H1 (cell line): ENCODE data around the gene UBE2E1. TPM values are rescaled to one million over a fixed set of nuclear protein-coding genes. Genes with fewer than 3 reads are reported as not detected.

Source experiments
- CBX8 ChIP-seq: fragments of 300-800, 300-1000 bp; sonication (generic); IDR thresholded peaks from 2 replicates; pipeline ENCODE4 v1.7.1; 2016; ENCODE audit warnings: low read depth, low read length, borderline replicate concordance
- CHD2 ChIP-seq: IDR thresholded peaks from 2 replicates; pipeline ENCODE4 v1.6.1; 2012; ENCODE audit warnings: low read length, improper control_type of control experiment
- MAFK ChIP-seq: IDR thresholded peaks from 2 replicates; pipeline ENCODE4 v1.6.1; 2012; ENCODE audit warnings: low read depth, mild to moderate bottlenecking, improper control_type of control experiment, low read length
- RXRA ChIP-seq: IDR thresholded peaks from 2 replicates; pipeline ENCODE4 v1.6.1; 2011; ENCODE audit warnings: low read depth, mild to moderate bottlenecking, low read length, moderate library complexity; ENCODE audit not compliant: insufficient read depth
- TAF7 ChIP-seq: optimal IDR thresholded peaks from 2 replicates; pipeline ENCODE3; 2011; ENCODE audit warnings: low read depth, mild to moderate bottlenecking, inconsistent platforms, low read length, moderate library complexity, borderline replicate concordance
- ZNF274 ChIP-seq: IDR thresholded peaks from 2 replicates; pipeline ENCODE4 v1.7.0; 2012; ENCODE audit warnings: low read length, borderline replicate concordance; ENCODE audit errors: extremely low read depth
- polyA plus RNA-seq, 7 experiments: library from polyadenylated mRNA; depleted of rRNA in 3 of 7; stranded (reverse) in 5 of 7; unstranded in 2 of 7; fragments of >200 nt in 5 of 7; fragments of 200-250 nt in 2 of 7; gene quantifications; 1 replicate in 5 of 7; 2 replicates in 1 of 7; 4 replicates in 1 of 7; pipeline versions ENCODE4 v1.2.1 to v1.2.3, GENCODE V29; 2011 to 2013; ENCODE audit warnings: missing spikeins in 2 of 7, mixed read lengths in 2 of 7
- total RNA-seq: library from RNA; stranded (reverse); fragmentation: NEBNext Ultra II Directional; extraction: Animal tissue kit (Norgen Biotek cat#: 25700); gene quantifications from 2 replicates; pipeline ENCODE4 v1.2.1, GENCODE V29; 2021

Gene UBE2E1
- total and polyA plus RNA-seq, 2 of the 8 experiments (the other 6 are each of a cell fraction or from before 2014, with no cell fraction given): 109 to 141 TPM

DNA sequence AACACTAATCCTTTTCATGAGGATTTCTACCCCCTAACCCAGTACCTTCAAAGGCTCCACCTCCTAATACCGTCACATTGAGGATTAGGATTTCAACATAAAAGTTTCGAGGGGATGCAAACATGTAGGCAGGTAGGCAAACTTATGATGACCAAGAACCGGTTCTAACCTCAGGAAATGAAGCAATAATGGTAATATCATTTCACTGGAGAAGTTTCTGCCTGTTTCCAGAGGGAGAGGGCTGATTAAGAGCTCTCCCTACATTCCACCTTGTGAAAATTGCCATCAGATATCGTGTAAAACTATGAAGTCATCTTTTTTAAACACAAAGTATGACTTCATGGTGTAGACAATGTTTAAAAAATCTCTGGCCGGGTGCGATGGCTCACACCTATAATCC is 79.5 kb downstream of the UBE2E1 start (continued):
- TF ChIP-seq RXRA (no peak), TAF7 (no peak), ZNF274 (no peak), CBX8 (no peak), MAFK (no peak), CHD2 (no peak)
